HG02623 (cell line): Measurements from ENCODE around the gene ACSS3.

Experiments used
- ATAC-seq: cut with Tn5 transposase; IDR thresholded peaks from one replicate; pipeline ENCODE4 v1.9.1; 2021; ENCODE audit warnings: moderate library complexity; ENCODE audit not compliant: unreplicated experiment

Gene ACSS3

GRCh38 chr12:81288651-81289050 is 210.8 kb downstream of the ACSS3 start:
- ATAC-seq: no peak

- ATAC-seq: no peak
Measured at GRCh38 chr12:81294325-81295190, 216.7 kb downstream of the ACSS3 start.

GRCh38 chr12:81295251-81295650 is 217.4 kb downstream of the ACSS3 start:
- no peak for ATAC-seq

- ATAC-seq: no peak
Measured at GRCh38 chr12:81296556-81297305, 218.9 kb downstream of the ACSS3 start.

- ATAC-seq: no peak
Measured at GRCh38 chr12:81297601-81298000, 219.7 kb downstream of the ACSS3 start.

GRCh38 chr12:81300454-81300853 is 222.6 kb downstream of the ACSS3 start:
- ATAC-seq: no peak

GRCh38 chr12:81303935-81304334 is 226.1 kb downstream of the ACSS3 start:
- ATAC-seq: no peak
